HK-2 (cell line): ENCODE data around the gene ZBTB44.
"Not testable (repeated sequence)": the region's sequence is repeated elsewhere in the genome, so short reads cannot be mapped to it uniquely, and the experiment has no call there.

Source experiments
- DNase-seq: peaks from one replicate; pipeline ENCODE4 v3.0.0-alpha.2; 2018; ENCODE audit not compliant: unreplicated experiment

The ZBTB44 gene

GRCh38 chr11:130199792-130200191, 114.9 kb downstream of the ZBTB44 start:
- DNase-seq = no peak

GRCh38 chr11:130198964-130199363, 115.8 kb downstream of the ZBTB44 start:
- DNase-seq = no peak

GRCh38 chr11:130198292-130198691, 116.4 kb downstream of the ZBTB44 start:
- no peak for DNase-seq

- DNase-seq = no peak
These were observed 117.2 kb downstream of the ZBTB44 start for GRCh38 chr11:130197386-130198035.

GRCh38 chr11:130194241-130195023, 120.3 kb downstream of the ZBTB44 start:
- no peak for DNase-seq

- DNase-seq = not testable (repeated sequence)
These were observed 121.2 kb downstream of the ZBTB44 start for GRCh38 chr11:130193551-130193950.

- no peak for DNase-seq
These were observed 121.9 kb downstream of the ZBTB44 start for GRCh38 chr11:130192845-130193267.

- DNase-seq = no peak
These were observed 122.8 kb downstream of the ZBTB44 start for GRCh38 chr11:130191896-130192295.

GRCh38 chr11:130190371-130190881, 124.3 kb downstream of the ZBTB44 start:
- no peak for DNase-seq

GRCh38 chr11:130189492-130190210, 125.1 kb downstream of the ZBTB44 start:
- DNase-seq = no peak

- no peak for DNase-seq
These were observed 126.0 kb downstream of the ZBTB44 start for GRCh38 chr11:130188585-130189347.

- no peak for DNase-seq
These were observed 126.7 kb downstream of the ZBTB44 start for GRCh38 chr11:130188047-130188446.

- no peak for DNase-seq
These were observed 127.6 kb downstream of the ZBTB44 start for GRCh38 chr11:130187096-130187495.

GRCh38 chr11:130183878-130184610, 130.7 kb downstream of the ZBTB44 start:
- DNase-seq = no peak

GRCh38 chr11:130181295-130182272, 133.1 kb downstream of the ZBTB44 start:
- peak; percentile 21 for DNase-seq

GRCh38 chr11:130180896-130181294, 133.8 kb downstream of the ZBTB44 start:
- DNase-seq = no peak

- DNase-seq = peak; percentile 19
These were observed 134.2 kb downstream of the ZBTB44 start for GRCh38 chr11:130180491-130180890.

- peak; percentile 49 for DNase-seq
These were observed 135.1 kb downstream of the ZBTB44 start for GRCh38 chr11:130179396-130180306.
